Right ventricle myocardium inferior (tissue), 1 donor: ENCODE results near the gene PGR. TPM values are rescaled to one million over a fixed set of nuclear protein-coding genes. Genes with fewer than 3 reads are reported as not detected.
"Not testable (repeated sequence)": the region's sequence is repeated elsewhere in the genome, so short reads cannot be mapped to it uniquely, and the experiment has no call there.

Experiments
- ATAC-seq: fragments of 200-7000 bp; cut with Tn5 transposase; one replicate; pipeline ENCODE4 v1.9.1; 2020; ENCODE audit warnings: mild to moderate bottlenecking, moderate library complexity
- DNase-seq: peaks from one replicate; pipeline ENCODE4 v3.0.0; 2021; ENCODE audit errors: missing footprints
- intact Hi-C: fragments of 100-400 bp; cut with DNase I; formaldehyde crosslinking; loops from one replicate; pipeline ENCODE4 v1.11.0; 2022
- total RNA-seq: library from RNA; stranded (reverse); fragmentation: NEBNext Ultra II Directional; extraction: Animal tissue kit (Norgen Biotek cat#: 25700); gene quantifications from one replicate; pipeline ENCODE4 v1.2.1, GENCODE V29; 2021
- donor health status: DM: no; HTN: yes; CAD: no; lungs with severe emphysema.

The PGR gene
- total RNA-seq, 1 donor from 2014 or later: 6.6 TPM

- no peak for DNase-seq
- no peak for ATAC-seq
- intact Hi-C loops: no loop called here
Observed at GRCh38 chr11:101028644-101029043, 101.0 kb downstream of the PGR start.

GRCh38 chr11:101022256-101022655, 107.4 kb downstream of the PGR start:
- ATAC-seq (no peak), DNase-seq (no peak)
- intact Hi-C loops: no loop called here

GRCh38 chr11:101019870-101020269, 109.7 kb downstream of the PGR start:
- intact Hi-C loops: no loop called here
- ATAC-seq: no peak
- DNase-seq: no peak

GRCh38 chr11:101014600-101015285, 114.9 kb downstream of the PGR start:
- ATAC-seq (no peak), DNase-seq (no peak)
- intact Hi-C loops: no loop called here

DNA sequence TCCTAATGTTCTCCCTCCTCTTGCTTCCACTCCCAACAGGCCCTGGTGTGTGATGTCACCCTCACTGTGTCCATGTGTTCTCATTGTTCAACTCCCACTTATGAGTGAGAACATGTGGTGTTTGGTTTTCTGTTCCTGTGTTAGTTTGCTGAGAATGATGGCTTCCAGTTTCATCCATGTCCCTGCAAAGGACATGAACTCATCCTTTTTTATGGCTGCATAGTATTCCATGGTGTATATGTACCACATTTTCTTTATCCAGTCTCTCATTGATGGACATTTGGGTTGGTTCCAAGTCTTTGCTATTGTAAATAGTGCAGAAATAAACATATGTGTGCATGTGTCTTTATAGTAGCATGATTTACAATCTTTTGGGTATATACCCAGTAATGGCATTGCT, 115.9 kb downstream of the PGR start:
- DNase-seq: not testable (repeated sequence)

GRCh38 chr11:101011881-101012280, 117.7 kb downstream of the PGR start:
- DNase-seq: no peak
- intact Hi-C loops: no loop called here
- ATAC-seq: no peak

More for the DNA sequence above, 115.9 kb downstream of the PGR start:
- intact Hi-C loops, ATAC-seq: not testable (repeated sequence)

DNA sequence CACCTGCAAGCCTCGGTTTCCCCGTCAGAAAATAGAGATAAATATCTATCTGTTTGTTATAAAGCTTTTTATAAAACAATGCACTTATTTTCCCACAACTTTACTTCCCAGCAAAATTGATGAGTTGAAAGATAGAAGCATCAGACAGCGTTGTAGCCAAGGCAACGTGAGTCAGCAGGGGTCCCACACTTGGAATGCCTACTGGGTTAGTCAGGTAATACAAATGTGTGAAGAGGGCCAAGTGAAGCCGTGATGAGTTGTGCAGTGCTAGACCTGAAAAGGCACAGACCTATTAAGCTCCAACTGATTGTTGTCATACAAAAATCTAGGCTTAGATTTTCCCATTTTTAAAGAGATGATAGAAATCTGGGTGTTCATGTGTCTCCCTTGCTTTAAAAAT, 118.7 kb downstream of the PGR start:
- intact Hi-C loops: no loop called here
- no peak for ATAC-seq
- no peak for DNase-seq

- no peak for DNase-seq
- intact Hi-C loops: no loop called here
Observed at GRCh38 chr11:101009690-101010055, 119.9 kb downstream of the PGR start.

GRCh38 chr11:101008961-101009689, 120.5 kb downstream of the PGR start:
- no peak for ATAC-seq
- intact Hi-C loops: no loop called here

More at GRCh38 chr11:101009690-101010055, 119.9 kb downstream of the PGR start:
- no peak for ATAC-seq

GRCh38 chr11:101003468-101003867, 126.1 kb downstream of the PGR start:
- no peak for ATAC-seq
- no peak for DNase-seq
- intact Hi-C loops: no loop called here

More at GRCh38 chr11:101008961-101009689, 120.5 kb downstream of the PGR start:
- DNase-seq: no peak

GRCh38 chr11:100999756-101000155, 129.9 kb downstream of the PGR start:
- ATAC-seq: no peak
- no peak for DNase-seq
- intact Hi-C loops: loop anchor here (5.0 kb wide), 2 partner anchors 128 to 323 kb away; partner anchors contain the start of gene PGR

DNA sequence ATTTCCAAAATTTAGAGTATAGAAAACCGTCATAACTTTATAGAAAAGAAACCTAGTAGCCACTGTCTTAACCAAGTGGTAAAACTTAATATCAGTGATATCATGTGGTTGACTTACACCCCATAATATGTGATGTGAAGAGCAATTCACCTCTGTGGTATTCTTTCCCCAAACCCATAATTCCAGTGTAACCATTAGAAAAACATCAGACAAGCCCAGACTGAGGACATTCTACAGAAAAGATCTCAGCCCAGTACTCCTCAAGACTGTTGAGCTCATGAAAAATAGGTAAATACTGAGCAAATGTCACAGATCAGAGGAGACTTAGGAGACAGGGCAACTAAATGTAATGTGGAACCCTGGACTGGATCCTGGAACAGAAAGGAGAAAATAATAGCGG, 134.6 kb downstream of the PGR start:
- ATAC-seq (no peak), DNase-seq (no peak)
- intact Hi-C loops: loop anchor here (5.0 kb wide), 2 partner anchors 132 to 327 kb away; partner anchors contain the start of gene PGR

- ATAC-seq: no peak
- intact Hi-C loops: no loop called here
- no peak for DNase-seq
Observed at GRCh38 chr11:100991541-100991940, 138.1 kb downstream of the PGR start.

GRCh38 chr11:100990931-100991330, 138.7 kb downstream of the PGR start:
- intact Hi-C loops: no loop called here
- DNase-seq (no peak), ATAC-seq (no peak)

DNA sequence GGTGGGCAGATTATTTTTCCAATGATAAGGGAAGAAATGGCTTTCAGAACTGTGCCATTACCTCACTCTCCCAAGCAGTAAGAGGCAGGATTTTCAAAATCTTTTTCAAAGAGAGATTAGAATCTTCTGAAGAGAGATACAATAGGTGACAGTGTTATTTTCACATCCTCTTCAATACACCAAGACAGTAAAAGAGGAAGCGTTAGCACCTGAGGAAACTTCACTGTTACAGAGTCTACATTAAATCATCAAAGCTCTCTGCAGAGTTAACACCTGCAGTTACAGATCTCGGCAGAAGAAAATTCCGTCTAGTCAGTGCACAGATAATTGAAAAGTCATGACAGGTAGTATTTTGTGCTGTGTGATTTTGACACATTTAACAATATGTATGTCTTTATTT, 144.9 kb downstream of the PGR start:
- DNase-seq (no peak), ATAC-seq (no peak)
- intact Hi-C loops: loop anchor here (5.0 kb wide), 1 partner anchor 143 kb away; the partner anchor contains the start of gene PGR

DNA sequence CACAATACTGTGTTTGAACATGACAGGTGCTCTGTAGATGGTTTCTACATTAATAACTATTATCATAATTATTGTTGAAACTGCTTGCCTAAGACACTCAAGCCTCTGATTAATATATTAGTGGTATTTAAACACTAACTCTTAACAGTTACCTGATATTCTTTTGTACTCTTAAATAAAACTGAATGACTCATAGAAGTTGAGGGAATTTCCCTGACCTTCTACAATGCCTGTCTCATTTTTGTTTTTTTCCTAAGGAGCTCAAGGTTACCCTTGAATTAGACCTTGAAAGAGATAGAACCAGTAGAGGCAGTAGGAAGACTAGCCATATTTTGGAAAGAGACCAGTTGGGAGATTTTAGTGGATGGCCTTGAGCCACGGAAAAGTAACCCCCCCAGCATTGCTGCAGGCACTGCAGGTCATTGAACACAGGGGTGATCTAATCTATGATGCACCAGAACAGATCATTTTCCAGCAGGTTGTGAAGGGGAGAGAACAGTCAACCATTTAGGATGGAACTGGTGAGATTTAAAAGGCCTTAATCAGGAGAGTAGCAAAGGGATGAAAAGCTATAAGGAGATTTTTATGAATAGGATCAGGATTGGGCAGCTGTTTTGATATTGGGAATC, 148.3 kb downstream of the PGR start:
- ATAC-seq (no peak), DNase-seq (no peak)
- intact Hi-C loops: loop anchor here (5.0 kb wide), 1 partner anchor 146 kb away; the partner anchor contains the start of gene PGR

GRCh38 chr11:100980156-100980555, 149.5 kb downstream of the PGR start:
- intact Hi-C loops: loop anchor here (5.0 kb wide), 1 partner anchor 147 kb away; the partner anchor contains the start of gene PGR
- ATAC-seq: no peak
- DNase-seq: no peak
